Liver (tissue), 9 donors: ENCODE measurements around the gene PMFBP1. TPM values are rescaled to one million over a fixed set of nuclear protein-coding genes. Genes with fewer than 3 reads are reported as not detected.

Experiments used
- DNase-seq: peaks from one replicate; pipeline ENCODE4 v3.0.0-alpha.2; 2017; ENCODE audit warnings: low spot score
- H3K27ac ChIP-seq, 2 donors: one replicate each; pipeline ENCODE4 v1.7.0; 2013; ENCODE audit warnings: inconsistent platforms in 2 of 2, low read length in 2 of 2, control low read depth in 1 of 2, low read depth in 1 of 2, mild to moderate bottlenecking in 1 of 2
- H3K27me3 ChIP-seq, 4 donors: one replicate each; pipeline versions ENCODE4 v1.6.1 to v1.7.0; 2013; ENCODE audit warnings: low read length in 3 of 4, inconsistent platforms in 1 of 4, mild to moderate bottlenecking in 1 of 4, moderate library complexity in 1 of 4; ENCODE audit not compliant: control insufficient read depth in 4 of 4, insufficient read depth in 4 of 4
- H3K36me3 ChIP-seq, 4 donors: one replicate each; pipeline versions ENCODE4 v1.6.1 to v1.7.0; 2013; ENCODE audit warnings: low read length in 3 of 4, mild to moderate bottlenecking in 3 of 4, low read depth in 1 of 4, moderate library complexity in 1 of 4; ENCODE audit not compliant: control insufficient read depth in 4 of 4, insufficient read depth in 3 of 4
- H3K4me1 ChIP-seq, 4 donors: one replicate each; pipeline versions ENCODE4 v1.6.1 to v1.7.0; 2013; ENCODE audit warnings: low read length in 3 of 4, mild to moderate bottlenecking in 3 of 4, moderate library complexity in 1 of 4; ENCODE audit not compliant: control insufficient read depth in 4 of 4, insufficient read depth in 4 of 4
- H3K4me3 ChIP-seq, 3 donors: one replicate each; pipeline versions ENCODE4 v1.6.1 to v1.7.0; 2013; ENCODE audit warnings: low read length in 3 of 3, control low read depth in 1 of 3, low read depth in 1 of 3, mild to moderate bottlenecking in 1 of 3
- H3K9ac ChIP-seq, 2 donors: one replicate each; pipeline ENCODE4 v1.7.0; 2013; ENCODE audit warnings: low read length in 2 of 2, mild to moderate bottlenecking in 2 of 2, moderate library complexity in 2 of 2, control low read depth in 1 of 2, low read depth in 1 of 2
- H3K9me3 ChIP-seq, 4 donors: one replicate each; pipeline versions ENCODE4 v1.6.1 to v1.7.0; 2013; ENCODE audit warnings: low read length in 3 of 4; ENCODE audit not compliant: control insufficient read depth in 4 of 4
- CTCF ChIP-seq: fragments of 150-350 bp; IDR thresholded peaks from 2 replicates; pipeline ENCODE4 v1.5.1; 2017; ENCODE audit warnings: improper control_type of control experiment, low read depth, low read length; ENCODE audit not compliant: missing input control
- EGR1 ChIP-seq, 2 donors: IDR thresholded peaks; 2 replicates each; pipeline ENCODE4 v1.6.1; 2016 to 2018; ENCODE audit warnings: antibody characterized with exemption in 2 of 2, low read depth in 2 of 2
- FOXA2 ChIP-seq: IDR thresholded peaks from 2 replicates; pipeline ENCODE4 v1.6.1; 2016; ENCODE audit warnings: antibody characterized with exemption
- GABPA ChIP-seq, 2 donors: IDR thresholded peaks in 1 of 2; conservative IDR thresholded peaks in 1 of 2; 2 replicates each; pipeline ENCODE4 v1.6.1; 2016; ENCODE audit warnings: antibody characterized with exemption in 2 of 2, mild to moderate bottlenecking in 1 of 2, moderate library complexity in 1 of 2
- HNF4A ChIP-seq, 2 donors: conservative IDR thresholded peaks; 2 replicates each; pipeline ENCODE4 v1.6.1; 2016; ENCODE audit warnings: antibody characterized with exemption in 2 of 2, mild to moderate bottlenecking in 2 of 2
- HNF4G ChIP-seq: IDR thresholded peaks from 2 replicates; pipeline ENCODE4 v1.6.1; 2016; ENCODE audit warnings: antibody characterized with exemption
- JUND ChIP-seq, 2 donors: IDR thresholded peaks; 2 replicates each; pipeline ENCODE4 v1.6.1; 2016; ENCODE audit warnings: antibody characterized with exemption in 2 of 2
- NR2F2 ChIP-seq: IDR thresholded peaks from 2 replicates; pipeline ENCODE4 v1.6.1; 2016; ENCODE audit warnings: antibody characterized with exemption
- RAD21 ChIP-seq, 2 donors: IDR thresholded peaks; 2 replicates each; pipeline ENCODE4 v1.6.1; 2016; ENCODE audit warnings: antibody characterized with exemption in 2 of 2, mild to moderate bottlenecking in 2 of 2
- RXRA ChIP-seq, 2 donors: IDR thresholded peaks; 2 replicates each; pipeline ENCODE4 v1.6.1; 2017 to 2018; ENCODE audit warnings: antibody characterized with exemption in 2 of 2, mild to moderate bottlenecking in 1 of 2
- SP1 ChIP-seq: IDR thresholded peaks from 2 replicates; pipeline ENCODE4 v1.6.1; 2018; ENCODE audit warnings: antibody characterized with exemption, mild to moderate bottlenecking
- TAF1 ChIP-seq: conservative IDR thresholded peaks from 2 replicates; pipeline ENCODE4 v1.6.1; 2016; ENCODE audit warnings: antibody characterized with exemption, mild to moderate bottlenecking
- ZBTB33 ChIP-seq: IDR thresholded peaks from 2 replicates; pipeline ENCODE4 v1.6.1; 2016; ENCODE audit warnings: antibody characterized with exemption
- WGBS: extraction: QIAGEN DNeasy Blood & Tissue Kit; methylation state at CpG from one replicate; pipeline ENCODE4 v1.1.7; 2013; 5-methylcytosine and 5-hydroxymethylcytosine counted together
- polyA plus RNA-seq, 2 donors: library from polyadenylated mRNA; stranded (reverse) in 1 of 2; unstranded in 1 of 2; fragments of 200-250 nt in 1 of 2; fragments of >200 nt in 1 of 2; fragmentation: Nextera tagmentation in 1 of 2; extraction: Ambion mirVana in 1 of 2; gene quantifications; one replicate each; pipeline versions ENCODE4 v1.2.1 to v1.2.3, GENCODE V29; 2013 to 2015
- total RNA-seq, 2 donors: library from RNA; depleted of rRNA; stranded (reverse); fragments of >200 nt; gene quantifications; one replicate each; pipeline ENCODE4 v1.2.3, GENCODE V29; 2014
- TF ChIP-seq, protein P1 (sequence below): IDR thresholded peaks from 2 replicates; pipeline ENCODE4 v1.6.1; 2016; ENCODE audit warnings: antibody characterized with exemption
- TF ChIP-seq, protein P2 (sequence below): IDR thresholded peaks from 2 replicates; pipeline ENCODE4 v1.6.1; 2016; ENCODE audit warnings: antibody characterized with exemption, mild to moderate bottlenecking
- donor health status: healthy.
- donor health status: healthy.
- donor health status: healthy.
- donor health status: healthy.
- donor health status: healthy.

PMFBP1 gene
- total and polyA plus RNA-seq, 4 donors = 0.06 to 1.4 (median 0.29) TPM

GRCh38 chr16:72122916-72123315 lies 49.0 kb downstream of the PMFBP1 start:
- WGBS = 87% methylated on average over 11 of the region's 11 CpGs
- Histone ChIP-seq H3K4me1 (peaks cover 0 to 7% (median 5%) of the 10 kb centered on the region in 4 donors), H3K36me3 (no peaks in the 10 kb centered on the region), H3K4me3 (no peak overlapping the region), H3K27ac (no peak overlapping the region), H3K9me3 (no peaks in the 10 kb centered on the region), H3K27me3 (no peaks in the 10 kb centered on the region), H3K9ac (no peak overlapping the region)
- TF ChIP-seq CTCF (no peak), ZBTB33 (no peak), NR2F2 (no peak), EGR1 (IDR thresholded peaks at IDR 0.05; ENCODE audit: low read depth in 2 of 2) (no peak), RAD21 (IDR thresholded peaks at IDR 0.05) (no peak), HNF4A (conservative IDR thresholded peaks at IDR 0.05) (no peak), TAF1 (no peak), JUND (IDR thresholded peaks at IDR 0.05) (no peak), HNF4G (no peak), RXRA (IDR thresholded peaks at IDR 0.05) (no peak), GABPA (IDR thresholded peaks at IDR 0.05 in 1 of 2, conservative IDR thresholded peaks at IDR 0.05 in 1 of 2) (no peak)
- TF ChIP-seq, protein P1, sequence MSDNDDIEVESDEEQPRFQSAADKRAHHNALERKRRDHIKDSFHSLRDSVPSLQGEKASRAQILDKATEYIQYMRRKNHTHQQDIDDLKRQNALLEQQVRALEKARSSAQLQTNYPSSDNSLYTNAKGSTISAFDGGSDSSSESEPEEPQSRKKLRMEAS = no peak
- DNase-seq = no peak

GRCh38 chr16:72122308-72122707 lies 49.6 kb downstream of the PMFBP1 start:
- Histone ChIP-seq H3K4me1 (peaks cover 0 to 7% (median 5%) of the 10 kb centered on the region in 4 donors), H3K9me3 (no peaks in the 10 kb centered on the region), H3K27me3 (no peaks in the 10 kb centered on the region), H3K27ac (no peak overlapping the region), H3K4me3 (no peak overlapping the region), H3K9ac (no peak overlapping the region), H3K36me3 (no peaks in the 10 kb centered on the region)
- no peak for DNase-seq
- 98% methylated on average over 2 of the region's 2 CpGs for WGBS
- TF ChIP-seq RAD21 (IDR thresholded peaks at IDR 0.05) = no peak

DNA sequence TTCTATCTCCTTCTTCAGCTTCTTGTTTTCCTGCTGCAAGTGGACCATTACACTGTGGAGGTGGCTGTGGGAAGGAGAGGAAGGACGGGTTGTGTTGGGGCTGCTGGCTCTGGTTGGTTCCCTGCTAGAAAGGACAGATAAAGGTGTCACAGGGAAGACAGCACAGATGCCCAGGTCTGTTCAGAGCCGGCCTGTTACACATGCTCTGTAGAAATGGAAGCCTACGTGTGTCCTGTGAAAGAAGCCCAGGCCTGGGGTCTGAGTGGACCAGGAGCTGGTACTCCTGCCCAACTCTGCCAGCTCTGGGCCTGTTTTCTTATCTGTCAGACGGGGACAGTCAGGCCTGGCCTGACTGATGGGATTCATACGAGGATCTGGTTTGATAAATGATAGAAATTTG lies 51.9 kb downstream of the PMFBP1 start:
- no peak overlapping the region for H3K4me3 ChIP-seq
- H3K27ac ChIP-seq = no peak overlapping the region
- H3K9me3 ChIP-seq = no peaks in the 10 kb centered on the region
- peaks cover 0 to 1% (median under 1%) of the 10 kb centered on the region in 4 donors for H3K4me1 ChIP-seq
- no peak for DNase-seq
- WGBS = 95% methylated on average over 5 of the region's 5 CpGs
- H3K9ac ChIP-seq = no peak overlapping the region
- H3K27me3 ChIP-seq = no peaks in the 10 kb centered on the region
- H3K36me3 ChIP-seq = no peaks in the 10 kb centered on the region
- TF ChIP-seq EGR1 (IDR thresholded peaks at IDR 0.05; ENCODE audit: low read depth in 2 of 2) (no peak), TAF1 (no peak), RXRA (IDR thresholded peaks at IDR 0.05) (no peak), FOXA2 (no peak), NR2F2 (no peak), ZBTB33 (no peak), SP1 (no peak), CTCF (no peak), RAD21 (IDR thresholded peaks at IDR 0.05) (no peak), HNF4G (no peak)
- TF ChIP-seq, protein P2, sequence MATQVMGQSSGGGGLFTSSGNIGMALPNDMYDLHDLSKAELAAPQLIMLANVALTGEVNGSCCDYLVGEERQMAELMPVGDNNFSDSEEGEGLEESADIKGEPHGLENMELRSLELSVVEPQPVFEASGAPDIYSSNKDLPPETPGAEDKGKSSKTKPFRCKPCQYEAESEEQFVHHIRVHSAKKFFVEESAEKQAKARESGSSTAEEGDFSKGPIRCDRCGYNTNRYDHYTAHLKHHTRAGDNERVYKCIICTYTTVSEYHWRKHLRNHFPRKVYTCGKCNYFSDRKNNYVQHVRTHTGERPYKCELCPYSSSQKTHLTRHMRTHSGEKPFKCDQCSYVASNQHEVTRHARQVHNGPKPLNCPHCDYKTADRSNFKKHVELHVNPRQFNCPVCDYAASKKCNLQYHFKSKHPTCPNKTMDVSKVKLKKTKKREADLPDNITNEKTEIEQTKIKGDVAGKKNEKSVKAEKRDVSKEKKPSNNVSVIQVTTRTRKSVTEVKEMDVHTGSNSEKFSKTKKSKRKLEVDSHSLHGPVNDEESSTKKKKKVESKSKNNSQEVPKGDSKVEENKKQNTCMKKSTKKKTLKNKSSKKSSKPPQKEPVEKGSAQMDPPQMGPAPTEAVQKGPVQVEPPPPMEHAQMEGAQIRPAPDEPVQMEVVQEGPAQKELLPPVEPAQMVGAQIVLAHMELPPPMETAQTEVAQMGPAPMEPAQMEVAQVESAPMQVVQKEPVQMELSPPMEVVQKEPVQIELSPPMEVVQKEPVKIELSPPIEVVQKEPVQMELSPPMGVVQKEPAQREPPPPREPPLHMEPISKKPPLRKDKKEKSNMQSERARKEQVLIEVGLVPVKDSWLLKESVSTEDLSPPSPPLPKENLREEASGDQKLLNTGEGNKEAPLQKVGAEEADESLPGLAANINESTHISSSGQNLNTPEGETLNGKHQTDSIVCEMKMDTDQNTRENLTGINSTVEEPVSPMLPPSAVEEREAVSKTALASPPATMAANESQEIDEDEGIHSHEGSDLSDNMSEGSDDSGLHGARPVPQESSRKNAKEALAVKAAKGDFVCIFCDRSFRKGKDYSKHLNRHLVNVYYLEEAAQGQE = no peak
